Measurements from ENCODE around the gene SAMM50. TPM values are rescaled to one million over a fixed set of nuclear protein-coding genes. Genes with fewer than 3 reads are reported as not detected.

SAMM50 gene
- total RNA-seq, 1 experiment from 2014 or later: 67.2 TPM

DNA sequence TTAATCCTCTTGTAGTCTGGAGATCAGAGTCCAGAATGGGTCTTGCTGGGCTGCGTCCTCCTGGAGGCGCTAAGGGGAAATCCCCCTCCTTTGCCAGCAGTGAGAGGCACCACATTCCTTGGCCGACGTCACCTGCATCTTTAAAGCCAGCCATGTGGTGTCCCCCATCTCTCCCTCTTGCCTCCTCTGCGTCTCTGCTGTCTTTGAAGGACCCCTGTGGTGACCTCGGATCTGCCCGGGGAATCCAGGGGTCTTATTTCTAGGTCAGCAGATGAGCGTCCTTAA, 41.7 kb downstream of the SAMM50 start:
- TF ChIP-seq CTCF (conservative IDR thresholded peaks at IDR 0.05; ENCODE audit: low read depth, low read length) (no peak), EZH2 (IDR thresholded peaks at IDR 0.05; ENCODE audit: borderline replicate concordance, low read depth, low read length, poor library complexity, severe bottlenecking) (no peak)
- no peaks in the 10 kb centered on the region for H3K27me3 ChIP-seq (replicated peaks; ENCODE audit: insufficient read depth, low read depth, low read length, poor library complexity)
- peaks cover 41% of the 10 kb centered on the region for H3K36me3 ChIP-seq (ENCODE audit: insufficient read depth, low read length, poor library complexity, severe bottlenecking)
- H3K4me1 ChIP-seq (ENCODE audit: insufficient read depth, low read length, poor library complexity, severe bottlenecking): peaks cover 3% of the 10 kb centered on the region
- DNase-seq (ENCODE audit: low spot score): no peak
- no peak overlapping the region for H3K27ac ChIP-seq (ENCODE audit: low read depth, low read length, poor library complexity, severe bottlenecking)
- H3K9me3 ChIP-seq (ENCODE audit: low read depth, low read length, poor library complexity, severe bottlenecking): no peaks in the 10 kb centered on the region
- no TSS peak for BruUV-seq (replicated peaks)
- POLR2A ChIA-PET (ENCODE audit: low non-redundant PET): no interaction called here
- intact Hi-C loops (cut with micrococcal nuclease; ENCODE audit: unreplicated experiment): loop anchor here (5.0 to 10.0 kb wide), 2 partner anchors 85 to 358 kb away; no protein-coding TSS in a partner anchor
- CTCF ChIA-PET: no interaction called here
- H3K4me3 ChIP-seq (ENCODE audit: low read depth, low read length, poor library complexity, severe bottlenecking): no peak overlapping the region

- Histone ChIP-seq H3K4me3 (ENCODE audit: low read depth, low read length, poor library complexity, severe bottlenecking) (no peak overlapping the region), H3K27me3 (replicated peaks; ENCODE audit: insufficient read depth, low read depth, low read length, poor library complexity) (no peaks in the 10 kb centered on the region), H3K9me3 (ENCODE audit: low read depth, low read length, poor library complexity, severe bottlenecking) (no peaks in the 10 kb centered on the region), H3K27ac (ENCODE audit: low read depth, low read length, poor library complexity, severe bottlenecking) (no peak overlapping the region), H3K36me3 (ENCODE audit: insufficient read depth, low read length, poor library complexity, severe bottlenecking) (peaks cover 25% of the 10 kb centered on the region), H3K4me1 (ENCODE audit: insufficient read depth, low read length, poor library complexity, severe bottlenecking) (peaks cover 3% of the 10 kb centered on the region)
- DNase-seq (ENCODE audit: low spot score): no peak
- intact Hi-C loops (cut with micrococcal nuclease; ENCODE audit: unreplicated experiment): loop anchor here (5.0 to 10.0 kb wide), 2 partner anchors 84 to 356 kb away; no protein-coding TSS in a partner anchor
- POLR2A ChIA-PET (ENCODE audit: low non-redundant PET): no interaction called here
- CTCF ChIA-PET: no interaction called here
- no TSS peak for BruUV-seq (replicated peaks)
- TF ChIP-seq EZH2 (IDR thresholded peaks at IDR 0.05; ENCODE audit: borderline replicate concordance, low read depth, low read length, poor library complexity, severe bottlenecking) (no peak), CTCF (conservative IDR thresholded peaks at IDR 0.05; ENCODE audit: low read depth, low read length) (no peak)
These were observed 43.5 kb downstream of the SAMM50 start for GRCh38 chr22:43998679-43999264.

GRCh38 chr22:43999378-43999777, 44.1 kb downstream of the SAMM50 start:
- intact Hi-C loops (cut with micrococcal nuclease; ENCODE audit: unreplicated experiment): loop anchor here (5.0 to 10.0 kb wide), 2 partner anchors 83 to 355 kb away; no protein-coding TSS in a partner anchor
- H3K27ac ChIP-seq (ENCODE audit: low read depth, low read length, poor library complexity, severe bottlenecking): no peak overlapping the region
- no TSS peak for BruUV-seq (replicated peaks)
- POLR2A ChIA-PET (ENCODE audit: low non-redundant PET): no interaction called here
- peaks cover 19% of the 10 kb centered on the region for H3K36me3 ChIP-seq (ENCODE audit: insufficient read depth, low read length, poor library complexity, severe bottlenecking)
- TF ChIP-seq EZH2 (IDR thresholded peaks at IDR 0.05; ENCODE audit: borderline replicate concordance, low read depth, low read length, poor library complexity, severe bottlenecking) (no peak), CTCF (conservative IDR thresholded peaks at IDR 0.05; ENCODE audit: low read depth, low read length) (no peak)
- peaks cover 3% of the 10 kb centered on the region for H3K4me1 ChIP-seq (ENCODE audit: insufficient read depth, low read length, poor library complexity, severe bottlenecking)
- no peak overlapping the region for H3K4me3 ChIP-seq (ENCODE audit: low read depth, low read length, poor library complexity, severe bottlenecking)
- DNase-seq (ENCODE audit: low spot score): no peak
- CTCF ChIA-PET: no interaction called here
- H3K9me3 ChIP-seq (ENCODE audit: low read depth, low read length, poor library complexity, severe bottlenecking): no peaks in the 10 kb centered on the region
- no peaks in the 10 kb centered on the region for H3K27me3 ChIP-seq (replicated peaks; ENCODE audit: insufficient read depth, low read depth, low read length, poor library complexity)
